Stimulated activated CD4-positive, alpha-beta T cell treated with anti-CD3 and anti-CD28 coated beads, Interleukin-4, amount 100 ng/mL, for 48 hours (primary cell): ENCODE results near the gene ALK.
A peak's percentile ranks its signal among the peaks of the same experiment; 100 is the strongest.
"Not testable (repeated sequence)": the region's sequence is repeated elsewhere in the genome, so short reads cannot be mapped to it uniquely, and the experiment has no call there.

Experiments used
- DNase-seq, 2 donors: peaks; one replicate each; pipeline ENCODE4 v3.0.0-alpha.2; 2020; ENCODE audit warnings: low read depth in 2 of 2

ALK gene

GRCh38 chr2:29755233-29755632, 166.2 kb downstream of the ALK start:
- no peak for DNase-seq

DNA sequence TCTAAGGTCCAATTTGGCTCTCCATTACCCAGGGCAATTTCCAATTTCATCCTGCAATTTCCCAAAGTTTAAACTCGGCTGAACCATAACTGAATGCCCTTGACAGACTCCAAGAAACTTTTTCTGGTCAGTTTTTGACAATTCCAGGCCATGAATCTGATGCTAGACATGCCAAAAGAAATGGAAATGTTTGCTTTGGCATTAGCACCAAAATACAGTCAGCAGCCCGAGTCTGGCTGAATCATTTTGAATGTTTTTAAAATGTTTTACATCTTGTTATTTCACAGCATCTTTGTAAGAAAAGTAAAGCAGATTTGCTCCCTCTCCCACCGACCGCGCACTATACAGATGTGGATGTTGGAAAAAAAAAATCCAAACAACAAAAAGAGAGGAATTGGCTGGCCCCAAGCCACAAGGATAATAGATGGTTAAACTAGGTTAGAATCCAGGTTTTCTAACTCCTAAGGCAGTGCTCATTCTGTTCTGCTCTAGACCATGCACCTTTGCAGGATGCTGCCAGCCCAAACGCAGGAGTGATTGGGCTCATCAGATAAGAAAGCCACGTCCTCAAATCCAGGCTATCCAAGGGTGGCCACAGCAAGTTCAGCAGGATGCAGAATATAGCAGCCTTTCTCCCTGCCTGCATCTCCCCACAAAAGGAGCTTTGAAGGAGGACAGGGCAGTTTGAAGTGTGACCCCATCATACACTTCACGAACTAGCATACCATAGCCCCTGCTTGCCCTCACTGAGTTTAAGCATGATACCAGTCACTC, 167.5 kb downstream of the ALK start:
- no peak for DNase-seq

GRCh38 chr2:29751390-29751789, 170.0 kb downstream of the ALK start:
- DNase-seq, result no peak

DNA sequence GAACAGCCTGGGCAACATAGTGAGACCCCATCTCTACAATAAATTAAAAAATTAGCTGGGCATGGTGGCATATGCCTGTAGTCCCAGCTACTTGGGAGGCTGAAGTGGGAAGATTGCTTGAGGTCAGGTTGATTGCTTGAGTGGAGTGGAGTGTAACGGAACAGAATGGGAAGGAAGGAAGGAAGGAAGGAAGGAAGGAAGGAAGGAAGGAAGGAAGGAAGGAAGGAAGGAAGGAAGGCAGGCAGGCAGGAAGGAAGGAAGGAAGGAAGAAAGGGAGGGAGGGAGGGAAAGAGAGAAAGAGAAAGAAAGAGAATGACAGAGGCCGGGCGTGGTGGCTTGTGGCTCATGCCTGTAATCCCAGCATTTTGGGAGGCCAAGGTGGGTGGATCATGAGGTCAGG, 170.9 kb downstream of the ALK start:
- DNase-seq, result not testable (repeated sequence)

- DNase-seq, result no peak
Measured at GRCh38 chr2:29749843-29750242, 171.5 kb downstream of the ALK start.

GRCh38 chr2:29749041-29749440, 172.3 kb downstream of the ALK start:
- DNase-seq, result no peak

DNA sequence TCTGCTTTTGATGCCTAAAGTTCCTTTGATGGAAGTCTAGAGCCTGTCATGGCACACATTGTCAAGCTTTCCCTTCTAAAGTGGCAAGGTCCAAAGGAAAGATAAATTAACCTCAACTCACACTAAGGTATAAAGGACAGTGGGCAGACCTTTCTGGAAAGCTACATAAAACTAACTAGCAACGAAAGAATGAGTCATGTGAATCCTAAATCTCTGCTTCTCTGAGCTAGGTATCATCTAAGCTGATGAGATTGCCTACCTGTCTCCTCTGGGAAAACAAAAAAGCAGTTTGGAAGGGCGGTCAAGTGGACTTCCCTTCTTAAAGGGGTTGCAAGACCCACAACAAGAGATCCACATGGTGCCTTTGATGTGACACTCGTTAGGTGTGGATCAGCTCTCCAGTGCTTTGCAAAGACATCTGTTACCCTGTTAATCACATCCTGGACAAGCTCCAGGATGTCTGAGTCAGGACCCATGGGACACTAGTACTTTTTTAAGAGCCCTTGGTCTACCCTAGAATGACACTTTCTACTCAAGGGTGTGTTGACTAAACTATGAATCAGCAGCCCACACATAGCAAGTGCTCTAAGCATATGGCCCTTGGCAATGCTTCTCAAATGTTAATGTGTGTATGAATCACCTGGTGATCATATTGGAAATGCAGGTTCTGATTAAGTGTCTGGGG, 173.5 kb downstream of the ALK start:
- peak in 1 of 2 donors; percentile 1 for DNase-seq

DNA sequence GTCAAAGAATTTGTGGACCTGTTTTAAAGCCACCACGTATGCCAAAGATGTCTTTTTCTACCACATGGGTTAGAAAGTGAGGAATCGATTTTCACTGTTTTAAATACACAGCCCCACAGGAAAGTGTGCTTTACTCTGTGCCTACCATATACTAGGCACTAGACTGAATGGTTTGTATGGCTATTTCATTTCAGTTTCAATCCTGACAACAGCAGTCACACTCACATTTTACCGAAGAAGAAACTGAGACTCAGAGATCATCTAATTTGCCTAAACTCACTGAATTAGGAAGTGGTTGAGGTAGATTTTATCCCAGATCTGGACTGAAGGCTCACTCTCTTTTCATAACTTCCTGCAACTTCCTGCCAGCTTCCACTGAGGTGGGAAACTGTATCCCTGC, 176.4 kb downstream of the ALK start:
- DNase-seq, result no peak

DNA sequence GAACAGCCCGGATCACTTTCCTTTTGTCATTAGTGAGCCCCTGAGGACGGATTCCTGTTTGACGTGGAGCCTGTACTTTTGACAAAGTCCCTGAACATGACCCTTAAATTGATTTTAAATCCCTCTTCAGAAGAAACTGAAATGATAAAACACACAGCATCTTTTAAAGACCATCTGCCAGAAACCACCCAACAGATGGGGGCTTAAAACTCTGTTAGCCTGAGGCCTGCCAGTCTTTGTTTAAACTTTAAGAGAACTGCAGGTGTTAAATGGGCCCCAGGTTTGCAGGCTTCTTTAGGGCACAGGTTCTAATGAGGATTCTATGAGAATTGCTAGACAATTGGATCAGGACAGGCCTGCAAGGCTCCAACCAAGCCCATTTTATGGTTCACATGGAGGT, 177.9 kb downstream of the ALK start:
- DNase-seq, result no peak

DNA sequence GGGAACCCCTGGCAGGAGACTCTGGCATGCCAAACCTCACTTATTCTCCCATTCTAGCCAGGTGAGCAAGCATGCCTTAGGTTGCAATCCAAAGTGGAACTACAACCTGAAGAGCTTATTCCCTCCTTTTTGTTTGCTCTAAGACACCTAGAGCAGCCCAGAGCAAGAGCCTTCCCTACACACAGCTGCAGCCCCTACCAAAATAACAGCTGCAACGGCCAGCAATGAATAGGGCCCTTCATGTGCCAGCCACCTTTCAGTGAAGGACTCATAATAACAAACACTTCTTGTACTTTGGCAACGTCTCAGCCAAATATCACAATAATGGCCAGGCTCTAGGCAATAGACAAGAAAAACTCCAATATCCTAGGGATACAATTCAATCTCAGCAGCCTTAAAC, 178.7 kb downstream of the ALK start:
- no peak for DNase-seq

GRCh38 chr2:29741132-29741531, 180.3 kb downstream of the ALK start:
- DNase-seq, result no peak

DNA sequence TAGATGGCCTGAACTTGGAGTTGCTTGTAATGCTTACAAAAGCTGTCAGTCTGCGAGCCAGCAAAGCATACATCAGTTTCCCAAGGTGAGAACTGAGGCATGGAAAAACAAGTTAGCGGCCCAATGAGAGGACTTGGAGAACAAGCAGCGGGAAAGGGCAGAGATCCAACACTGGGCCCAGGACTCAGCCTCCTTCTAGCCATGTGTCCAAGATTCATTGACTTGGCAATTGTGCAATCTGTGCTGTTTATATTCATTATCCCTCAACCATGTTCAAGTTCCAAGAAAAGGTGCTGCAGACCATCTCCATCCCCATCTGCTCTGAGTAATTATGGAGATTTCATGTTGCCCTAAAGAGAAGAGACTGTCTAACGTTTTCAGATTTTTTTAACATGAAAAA, 187.4 kb downstream of the ALK start:
- no peak for DNase-seq

DNA sequence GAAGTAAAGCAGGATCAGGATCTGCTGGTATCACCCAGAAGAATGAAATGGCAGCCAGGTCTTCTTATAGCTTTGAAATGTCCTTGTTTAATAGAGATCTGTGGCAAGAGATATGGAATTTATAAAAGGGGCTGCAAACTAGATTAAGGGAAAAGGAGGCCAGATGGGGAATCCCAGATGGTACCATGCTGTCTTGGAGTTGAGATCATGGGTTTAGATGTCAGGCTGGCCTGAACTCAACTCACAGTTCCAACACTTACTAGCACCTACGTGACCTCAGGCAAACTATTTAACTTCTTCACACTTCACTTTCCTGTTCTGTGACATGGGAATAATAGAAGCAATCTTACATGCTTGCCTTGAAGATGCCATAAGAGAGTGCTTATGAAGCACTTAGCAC, 188.2 kb downstream of the ALK start:
- no peak for DNase-seq

GRCh38 chr2:29731948-29732347, 189.4 kb downstream of the ALK start:
- no peak for DNase-seq

GRCh38 chr2:29729932-29730331, 191.5 kb downstream of the ALK start:
- no peak for DNase-seq

- no peak for DNase-seq
Measured at GRCh38 chr2:29729401-29729800, 192.0 kb downstream of the ALK start.

DNA sequence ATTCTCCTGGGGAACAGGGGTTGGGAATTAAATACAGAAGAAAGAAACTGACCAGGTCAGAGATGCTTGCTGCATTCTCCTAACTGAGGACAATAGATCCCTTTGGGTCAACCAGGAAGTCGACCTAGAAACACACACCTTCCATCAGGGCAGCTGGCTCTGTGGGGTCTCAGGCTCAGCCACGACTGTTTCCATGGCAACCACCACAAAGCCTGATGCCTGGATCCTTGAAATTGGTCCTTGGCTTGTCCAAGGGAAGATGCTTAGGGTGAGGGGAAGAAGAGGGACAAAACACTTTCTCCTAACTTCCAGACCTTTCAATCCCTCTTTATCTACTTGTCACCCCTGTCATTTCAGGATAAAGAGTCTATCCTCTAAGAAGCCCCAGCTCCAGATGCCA, 194.4 kb downstream of the ALK start:
- no peak for DNase-seq

GRCh38 chr2:29725610-29726009, 195.8 kb downstream of the ALK start:
- no peak for DNase-seq

GRCh38 chr2:29724282-29724681, 197.1 kb downstream of the ALK start:
- no peak for DNase-seq

DNA sequence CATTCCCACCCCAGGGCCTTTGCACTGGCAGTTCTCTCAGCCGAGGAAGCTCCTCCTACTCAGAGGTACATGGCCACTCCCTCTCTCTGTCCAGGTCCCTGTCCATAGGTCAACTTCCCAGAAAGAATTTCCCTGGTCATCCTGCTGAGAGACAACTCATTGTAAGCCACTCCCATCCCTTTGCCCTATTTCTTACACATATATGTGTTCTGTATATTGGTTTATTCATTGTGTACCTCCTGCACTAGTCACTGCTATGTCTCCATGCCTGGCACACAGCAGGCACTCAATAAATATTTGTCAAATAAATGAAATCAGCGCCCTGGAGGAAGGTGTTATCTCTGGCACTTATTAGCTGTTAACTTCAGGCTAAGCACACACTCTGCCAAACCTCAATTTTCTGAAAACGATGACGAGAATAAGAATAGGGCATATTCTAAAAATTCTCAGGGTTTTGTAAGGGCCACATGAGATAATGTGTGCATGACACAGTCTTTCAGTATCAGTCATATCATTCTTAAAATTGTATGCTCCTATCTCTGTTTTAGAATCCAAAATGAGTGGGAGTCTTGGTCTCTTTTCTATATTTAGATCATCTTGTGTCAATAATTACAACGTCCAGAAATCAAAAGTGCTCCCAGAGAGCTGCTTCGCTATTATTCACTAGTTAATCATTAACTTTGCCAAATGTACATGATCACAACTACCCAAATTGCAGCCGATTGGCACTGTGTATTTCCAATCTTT, 198.0 kb downstream of the ALK start:
- DNase-seq, result no peak

DNA sequence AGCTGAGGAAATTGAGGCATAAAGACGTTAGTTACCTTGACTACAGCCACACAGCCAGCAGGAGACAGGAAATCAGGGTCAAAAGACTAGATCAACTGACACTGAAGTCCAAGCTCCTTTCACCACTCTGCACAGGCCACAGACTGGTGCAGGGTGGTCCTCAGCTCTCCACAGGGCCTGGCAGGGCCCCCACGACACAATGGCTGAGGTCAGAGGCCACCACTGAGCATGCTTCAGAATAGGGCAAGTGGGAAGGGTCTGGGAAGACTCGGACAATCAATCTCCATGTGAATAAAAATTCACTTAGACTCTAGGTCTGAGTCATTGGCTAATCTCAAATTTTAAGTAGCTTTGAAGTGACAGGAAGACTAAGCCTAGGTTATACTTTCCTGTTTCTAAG, 201.7 kb downstream of the ALK start:
- no peak for DNase-seq

GRCh38 chr2:29718076-29718686, 203.2 kb downstream of the ALK start:
- DNase-seq, result no peak
